ENCODE results near the gene RAB40C. TPM values are rescaled to one million over a fixed set of nuclear protein-coding genes. Genes with fewer than 3 reads are reported as not detected.
A peak's percentile ranks its signal among the peaks of the same experiment; 100 is the strongest.

Gene RAB40C
- total RNA-seq, 1 donor from 2014 or later = 33.1 TPM

DNA sequence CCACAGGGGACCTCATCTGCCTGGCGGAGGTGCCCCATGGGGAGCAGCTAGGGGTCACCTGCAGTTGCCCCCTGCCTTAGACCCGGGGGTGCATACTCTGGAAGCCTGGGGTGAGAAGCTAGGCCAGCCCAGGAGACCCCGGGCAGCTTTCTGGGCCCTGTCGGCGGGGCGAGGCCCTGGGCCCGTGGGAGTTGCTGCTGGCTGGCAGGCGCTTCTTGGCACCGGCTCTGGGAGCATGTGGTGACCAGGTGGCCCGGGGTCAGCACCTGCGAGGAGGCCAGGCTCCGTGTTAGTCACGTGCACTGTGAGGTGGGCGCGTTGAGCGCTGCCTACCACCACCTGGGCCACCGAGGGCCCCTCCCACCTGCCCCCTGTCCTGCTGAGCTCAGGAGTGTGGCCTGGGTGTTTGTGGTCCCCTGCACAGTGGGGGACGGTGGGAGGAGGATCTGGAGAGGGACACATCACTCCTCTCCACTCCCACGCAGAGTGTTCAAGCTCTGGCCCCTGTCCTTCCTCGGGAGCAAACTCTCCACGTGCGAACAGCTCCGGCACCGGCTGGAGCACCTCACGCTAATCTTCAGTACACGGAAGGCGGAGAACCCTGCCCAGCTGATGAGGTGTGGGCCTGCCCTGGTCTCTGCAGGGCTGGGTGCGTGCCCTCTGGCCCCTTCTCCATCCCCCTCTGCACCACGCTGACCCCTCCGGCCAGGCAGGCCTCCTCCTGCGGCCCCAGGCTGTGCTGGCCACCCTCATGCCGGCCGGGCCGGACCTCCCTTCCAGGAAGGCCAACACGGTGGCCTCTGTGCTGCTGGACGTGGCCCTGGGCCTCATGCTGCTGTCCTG lies 14.3 kb upstream of the RAB40C start:
- DNase-seq (ENCODE audit: low spot score) = no peak

DNA sequence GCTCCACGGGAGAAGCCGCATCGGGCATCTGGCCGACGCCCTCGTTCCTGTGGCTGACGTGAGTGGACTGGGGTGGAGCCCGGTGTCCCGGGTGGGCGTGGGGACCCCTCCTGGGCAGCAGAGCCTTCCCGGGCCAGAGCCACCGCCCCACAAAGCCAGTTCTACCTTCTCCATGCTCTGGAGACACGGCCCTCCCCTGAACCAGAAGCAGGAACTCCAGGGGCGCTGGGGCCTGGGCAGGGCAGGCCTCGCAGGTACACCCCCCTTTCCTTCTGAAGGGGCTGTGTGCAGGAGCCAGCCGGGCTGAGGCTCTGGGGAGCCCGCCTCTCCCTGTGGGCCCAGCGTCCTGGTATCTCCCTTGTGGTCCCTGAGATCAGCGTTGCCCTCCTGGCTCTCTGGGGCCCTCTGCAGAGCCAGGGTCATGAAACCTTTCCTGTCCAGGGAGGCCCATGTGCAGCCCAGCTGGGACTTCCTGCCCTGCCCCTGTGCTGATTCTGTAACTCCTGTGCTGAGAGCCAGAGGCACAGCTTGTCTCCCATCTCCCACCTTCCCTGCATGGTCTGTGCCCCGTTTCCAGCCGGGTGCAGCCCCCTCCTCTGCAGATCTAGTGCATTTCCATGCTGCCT lies 13.6 kb upstream of the RAB40C start:
- no peak for DNase-seq (ENCODE audit: low spot score)

DNA sequence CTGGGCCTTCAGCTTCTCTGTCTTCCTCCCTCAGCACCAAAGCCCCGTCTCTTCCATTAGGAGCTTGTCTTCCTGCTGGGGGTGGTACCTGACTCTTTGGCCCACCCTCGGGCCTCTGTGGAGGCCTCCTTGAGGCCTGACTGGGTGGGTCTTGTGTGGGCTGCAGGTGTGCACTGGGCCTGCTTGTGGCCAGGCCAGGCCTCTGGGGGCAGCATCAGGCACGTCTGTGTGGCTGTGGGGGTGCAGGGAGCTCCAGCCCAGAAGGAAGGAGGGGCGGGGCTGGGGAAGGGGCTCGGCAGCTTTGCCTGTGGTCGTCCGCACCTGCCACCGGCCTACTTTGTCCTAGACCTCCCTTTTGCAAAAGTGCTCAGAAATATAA lies 13.1 kb upstream of the RAB40C start:
- DNase-seq (ENCODE audit: low spot score) = no peak

DNA sequence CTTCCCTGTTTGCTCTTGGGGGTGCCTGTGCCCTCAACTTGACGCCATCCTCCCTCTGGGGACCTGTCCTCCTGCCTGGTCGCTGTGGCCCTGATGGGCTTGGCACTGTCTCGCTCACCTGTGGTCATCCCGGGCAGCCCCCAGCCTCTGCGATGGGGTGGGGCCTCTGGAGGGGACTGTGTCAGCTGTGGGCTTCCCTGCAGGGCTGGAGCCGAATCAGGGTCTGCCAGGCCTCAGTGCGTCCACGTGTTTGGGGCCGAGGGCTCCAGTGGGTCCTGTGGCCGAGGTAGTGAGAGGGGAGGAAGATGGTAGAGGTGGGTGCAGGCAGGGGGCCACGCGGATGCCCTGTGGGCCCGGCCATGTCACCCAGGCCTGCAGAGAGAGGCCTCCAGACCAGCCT lies 12.1 kb upstream of the RAB40C start:
- no peak for DNase-seq (ENCODE audit: low spot score)

DNA sequence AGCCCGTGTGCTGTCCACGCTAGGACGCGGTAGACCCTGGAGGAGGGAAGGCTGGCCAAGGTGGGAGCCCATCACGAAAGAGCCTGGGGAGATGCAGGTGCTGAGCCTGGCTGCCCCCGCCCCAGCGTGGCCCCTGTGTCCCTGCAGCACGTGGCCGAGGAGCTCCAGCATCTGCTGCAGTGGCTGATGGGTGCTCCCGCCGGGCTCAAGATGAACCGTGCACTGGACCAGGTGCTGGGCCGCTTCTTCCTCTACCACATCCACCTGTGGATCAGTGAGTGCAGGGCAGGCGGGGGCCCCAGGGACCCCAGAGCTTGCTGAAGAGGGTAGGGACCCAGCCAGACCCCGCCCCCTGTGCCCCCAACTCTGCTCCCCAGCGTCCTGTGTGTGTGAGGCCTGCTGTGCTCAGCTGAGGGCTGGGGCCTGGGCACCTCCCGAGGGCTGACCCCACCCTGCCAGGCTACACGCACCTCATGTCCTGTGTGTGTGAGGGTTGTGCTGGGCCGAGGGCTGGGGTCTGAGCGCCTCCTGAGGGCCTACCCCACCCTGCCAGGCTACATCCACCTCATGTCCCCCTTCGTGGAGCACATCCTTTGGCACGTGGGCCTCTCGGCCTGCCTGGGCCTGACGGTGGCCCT lies 11.5 kb upstream of the RAB40C start:
- no peak for DNase-seq (ENCODE audit: low spot score)

DNA sequence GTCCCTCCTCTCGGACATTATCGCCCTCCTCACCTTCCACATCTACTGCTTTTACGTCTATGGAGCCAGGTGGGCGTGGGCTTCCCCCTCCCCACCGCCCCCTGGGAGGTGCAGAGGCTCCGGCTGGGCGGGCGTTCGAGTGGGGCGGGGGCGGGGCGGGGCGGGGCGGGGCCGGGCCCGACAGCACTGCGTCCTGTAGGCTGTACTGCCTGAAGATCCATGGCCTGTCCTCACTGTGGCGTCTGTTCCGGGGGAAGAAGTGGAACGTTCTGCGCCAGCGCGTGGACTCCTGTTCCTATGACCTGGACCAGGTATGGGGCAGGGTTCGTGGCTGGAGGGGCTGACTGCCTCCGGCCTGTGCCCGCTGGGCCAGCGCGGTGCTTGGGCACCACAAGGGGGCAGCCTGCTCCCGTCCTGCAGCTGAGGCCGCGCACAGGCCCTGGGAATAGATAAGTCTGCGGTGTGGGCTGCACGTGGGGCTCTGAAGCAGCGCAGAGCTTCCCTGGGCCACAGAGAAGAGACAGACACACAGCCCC lies 10.9 kb upstream of the RAB40C start:
- DNase-seq (ENCODE audit: low spot score) = peak; percentile 64

DNA sequence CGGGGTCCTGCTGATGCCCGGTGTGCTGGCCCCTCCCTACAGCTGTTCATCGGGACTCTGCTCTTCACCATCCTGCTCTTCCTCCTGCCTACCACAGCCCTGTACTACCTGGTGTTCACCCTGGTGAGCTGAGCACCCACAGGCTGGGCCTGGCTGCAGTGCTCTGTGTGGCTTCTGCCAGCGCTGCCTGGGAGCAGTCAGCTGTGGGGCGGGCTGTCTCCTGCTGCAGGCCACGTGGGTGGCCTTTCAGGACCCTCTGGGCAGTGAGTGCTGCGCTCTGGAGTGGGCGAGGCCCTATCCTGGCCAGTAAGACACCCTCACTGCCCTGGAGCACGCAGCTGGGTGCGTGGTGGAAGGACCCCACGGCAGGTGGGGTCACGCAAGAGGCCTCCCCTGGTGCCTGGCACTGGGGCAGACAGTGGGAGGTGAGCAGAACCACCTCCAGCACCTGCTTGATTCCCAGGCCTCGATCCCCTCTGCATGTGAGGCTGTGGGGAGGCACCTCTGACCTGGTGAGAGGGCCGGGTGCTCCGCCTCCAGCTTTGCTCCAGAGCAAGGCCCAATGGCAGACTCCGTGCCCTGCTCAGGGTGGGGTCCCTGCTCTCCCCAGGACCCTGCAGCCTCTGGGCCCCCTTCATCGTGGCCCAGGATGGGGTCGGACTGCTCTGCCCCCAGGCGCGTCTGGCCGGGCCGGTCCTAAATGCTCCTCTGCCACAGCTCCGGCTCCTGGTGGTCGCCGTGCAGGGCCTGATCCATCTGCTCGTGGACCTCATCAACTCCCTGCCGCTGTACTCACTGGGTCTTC lies 9.5 kb upstream of the RAB40C start:
- no peak for DNase-seq (ENCODE audit: low spot score)

DNA sequence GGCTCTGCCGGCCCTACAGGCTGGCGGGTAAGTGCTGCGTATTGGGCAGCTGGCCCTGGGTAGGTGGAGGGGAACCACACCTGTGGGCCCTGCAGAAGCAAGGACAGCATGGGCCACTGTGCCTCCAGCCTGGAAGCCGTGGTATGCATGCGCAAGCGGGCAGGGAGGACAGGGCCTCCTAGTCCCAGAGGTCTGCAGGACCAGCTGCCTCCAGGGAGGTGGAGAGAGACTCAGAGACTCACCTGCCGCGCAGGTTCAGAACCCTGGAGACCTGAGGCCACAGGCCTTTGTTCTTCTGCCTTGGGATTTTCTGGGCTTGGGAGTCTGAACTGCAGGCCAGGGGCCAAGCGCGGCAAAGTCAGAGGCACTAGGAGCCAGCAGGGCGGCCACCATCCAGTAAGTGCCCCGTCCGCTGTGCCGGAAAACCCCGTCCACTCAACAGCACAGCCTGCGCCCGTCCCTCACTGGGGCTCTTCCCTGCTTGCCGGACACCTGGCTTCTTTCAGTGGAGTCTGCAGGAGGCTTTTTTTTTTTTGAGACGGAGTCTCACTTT lies 8.8 kb upstream of the RAB40C start:
- no peak for DNase-seq (ENCODE audit: low spot score)

DNA sequence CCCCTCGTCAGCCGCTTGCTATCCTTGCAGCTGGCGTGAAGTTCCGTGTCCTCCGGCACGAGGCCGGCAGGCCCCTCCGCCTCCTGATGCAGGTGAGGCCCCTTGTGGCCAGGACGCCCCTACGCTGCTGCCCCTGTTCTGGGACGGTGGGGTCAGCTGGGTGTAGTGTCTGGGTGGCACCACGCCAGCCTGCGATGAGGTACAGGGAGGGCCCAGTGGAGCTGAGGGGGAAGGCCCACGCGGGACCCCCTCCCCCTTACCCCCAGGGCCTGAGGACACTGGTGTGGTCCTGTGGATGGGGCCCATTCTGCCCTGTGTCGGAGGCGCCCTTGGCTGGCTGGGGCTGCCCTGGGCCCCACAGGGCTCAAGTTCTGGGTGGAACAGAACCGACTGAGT lies 7.7 kb upstream of the RAB40C start:
- DNase-seq (ENCODE audit: low spot score) = no peak

DNA sequence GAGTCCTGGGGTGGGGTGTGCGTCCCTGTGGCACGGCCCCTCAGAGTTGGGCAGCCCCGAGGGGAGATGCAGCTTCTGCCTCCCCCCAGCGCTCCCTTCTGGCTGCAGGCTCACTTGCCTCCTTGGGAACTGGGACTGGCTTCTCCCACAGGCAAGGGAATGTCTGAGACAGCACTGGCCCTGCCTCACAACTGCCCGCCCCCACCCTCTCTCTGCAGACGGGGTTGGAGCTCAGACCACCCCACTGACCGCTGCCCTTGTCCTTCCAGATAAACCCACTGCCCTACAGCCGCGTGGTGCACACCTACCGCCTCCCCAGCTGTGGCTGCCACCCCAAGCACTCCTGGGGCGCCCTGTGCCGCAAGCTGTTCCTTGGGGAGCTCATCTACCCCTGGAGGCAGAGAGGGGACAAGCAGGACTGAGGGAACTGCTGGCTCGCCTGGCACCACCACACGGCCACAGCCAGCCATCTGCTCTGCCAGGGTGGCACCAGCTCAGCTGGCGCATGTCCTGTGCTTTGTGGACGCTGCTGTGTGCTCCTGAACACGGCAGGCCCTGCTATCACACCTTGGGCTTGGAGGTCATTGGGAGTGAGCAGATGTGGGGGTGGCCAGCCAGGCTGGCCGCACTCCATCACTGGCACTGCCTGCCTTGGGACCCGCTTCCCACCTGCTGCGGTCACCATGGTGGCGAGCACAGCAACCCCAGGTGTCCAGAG lies 7.1 kb upstream of the RAB40C start:
- no peak for DNase-seq (ENCODE audit: low spot score)

DNA sequence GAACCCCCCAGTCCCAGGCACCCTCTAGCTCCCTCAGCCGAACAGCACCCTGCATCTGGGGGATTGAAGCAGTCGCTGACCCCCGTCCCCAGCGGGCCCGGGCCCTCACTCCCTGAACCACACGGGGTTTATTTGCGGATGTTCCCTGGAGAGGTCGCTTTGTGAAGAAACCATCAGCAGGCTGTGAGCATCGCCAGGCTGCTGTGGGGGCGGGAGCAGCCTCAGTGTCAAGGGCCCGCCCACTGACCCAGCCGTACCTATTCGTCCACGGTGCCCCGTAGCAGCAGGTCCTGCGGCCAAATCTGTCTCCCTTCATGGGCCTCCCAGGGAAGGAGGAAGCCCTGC lies 6.4 kb upstream of the RAB40C start:
- DNase-seq (ENCODE audit: low spot score) = no peak

DNA sequence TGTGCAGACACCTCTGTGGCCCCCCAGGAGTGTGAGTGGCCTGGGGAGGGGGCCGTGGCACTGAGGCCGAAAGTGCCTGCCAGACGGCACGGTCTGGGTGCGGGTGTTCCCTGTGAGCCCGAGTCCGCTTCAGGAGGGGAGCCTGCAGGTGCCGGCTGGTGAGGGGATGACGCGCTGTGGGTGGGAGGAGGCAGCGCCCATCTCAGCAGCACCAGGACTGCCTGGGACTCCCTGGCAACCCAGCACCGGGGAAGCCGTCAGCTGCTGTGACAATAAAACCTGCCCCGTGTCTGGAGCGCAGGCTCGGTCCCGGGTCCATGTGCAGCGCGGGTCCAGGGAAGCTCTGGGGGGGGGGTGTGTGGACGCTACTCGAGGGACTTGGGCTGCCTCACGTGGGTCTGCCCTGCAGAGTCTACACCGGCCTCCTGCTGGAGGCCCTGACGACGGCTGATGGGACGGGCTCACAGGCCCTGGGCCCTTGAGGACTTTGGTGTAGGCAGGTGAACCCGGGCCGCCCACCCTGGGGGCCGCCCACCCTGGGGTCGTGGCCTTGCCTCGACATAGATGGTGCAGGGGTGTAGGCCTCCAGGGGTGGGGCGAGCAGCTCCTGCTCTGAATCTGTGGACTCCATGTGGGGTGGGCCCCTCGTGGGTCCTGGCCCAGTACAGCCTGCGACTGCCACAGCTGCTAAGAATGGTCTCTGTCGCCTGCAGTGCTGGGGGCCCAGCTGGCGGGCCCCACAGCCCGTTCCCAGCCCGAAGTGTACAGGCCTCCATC lies 5.9 kb upstream of the RAB40C start:
- no peak for DNase-seq (ENCODE audit: low spot score)

DNA sequence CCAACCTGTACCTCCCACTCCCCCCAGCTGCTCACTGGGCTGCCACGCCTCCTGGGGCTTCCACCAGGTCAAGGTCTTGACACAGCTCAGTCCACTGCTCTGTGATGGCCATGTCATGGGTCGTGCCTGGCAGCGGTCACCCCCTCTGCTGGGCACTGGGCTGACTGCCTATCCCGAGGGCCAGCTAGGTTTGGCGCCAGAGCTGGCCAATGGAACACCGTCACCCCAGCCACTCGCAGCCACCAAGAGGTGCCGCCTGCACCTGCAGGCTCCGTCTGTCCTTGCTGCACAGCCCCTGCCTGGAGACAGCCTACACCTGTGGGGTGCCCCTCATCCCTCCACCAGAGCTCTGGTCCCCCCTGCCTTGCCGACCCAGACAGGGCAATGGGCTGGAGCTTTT lies 4.5 kb upstream of the RAB40C start:
- no peak for DNase-seq (ENCODE audit: low spot score)

DNA sequence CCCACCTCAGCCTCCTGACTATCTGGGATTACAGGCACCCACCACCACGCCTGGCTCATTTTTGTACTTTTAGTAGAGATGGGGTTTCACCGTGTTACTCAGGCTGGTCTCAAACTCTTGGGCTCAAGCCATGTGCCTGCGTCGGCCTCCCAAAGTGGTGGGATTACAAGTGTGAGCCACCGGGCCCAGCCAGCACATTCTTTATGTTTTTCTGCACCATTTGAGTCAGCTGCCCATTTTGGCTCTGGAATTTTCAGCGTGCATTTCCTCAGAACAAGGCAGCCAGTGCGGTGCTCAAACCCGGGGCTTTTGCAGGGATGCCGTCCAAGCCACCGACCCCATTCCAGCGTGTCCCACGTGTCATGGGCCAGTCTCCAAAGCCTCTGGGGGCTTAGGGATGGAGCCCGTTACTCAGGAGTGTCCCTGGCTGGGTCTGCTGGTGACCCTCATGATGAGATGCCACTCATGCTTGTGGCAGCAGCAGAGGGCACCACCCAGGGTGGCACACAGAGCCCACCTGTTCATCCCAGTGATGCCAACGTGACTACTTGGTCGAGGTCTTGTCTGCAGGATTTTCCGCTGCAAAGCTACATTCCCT lies 3.7 kb upstream of the RAB40C start:
- no peak for DNase-seq (ENCODE audit: low spot score)

DNA sequence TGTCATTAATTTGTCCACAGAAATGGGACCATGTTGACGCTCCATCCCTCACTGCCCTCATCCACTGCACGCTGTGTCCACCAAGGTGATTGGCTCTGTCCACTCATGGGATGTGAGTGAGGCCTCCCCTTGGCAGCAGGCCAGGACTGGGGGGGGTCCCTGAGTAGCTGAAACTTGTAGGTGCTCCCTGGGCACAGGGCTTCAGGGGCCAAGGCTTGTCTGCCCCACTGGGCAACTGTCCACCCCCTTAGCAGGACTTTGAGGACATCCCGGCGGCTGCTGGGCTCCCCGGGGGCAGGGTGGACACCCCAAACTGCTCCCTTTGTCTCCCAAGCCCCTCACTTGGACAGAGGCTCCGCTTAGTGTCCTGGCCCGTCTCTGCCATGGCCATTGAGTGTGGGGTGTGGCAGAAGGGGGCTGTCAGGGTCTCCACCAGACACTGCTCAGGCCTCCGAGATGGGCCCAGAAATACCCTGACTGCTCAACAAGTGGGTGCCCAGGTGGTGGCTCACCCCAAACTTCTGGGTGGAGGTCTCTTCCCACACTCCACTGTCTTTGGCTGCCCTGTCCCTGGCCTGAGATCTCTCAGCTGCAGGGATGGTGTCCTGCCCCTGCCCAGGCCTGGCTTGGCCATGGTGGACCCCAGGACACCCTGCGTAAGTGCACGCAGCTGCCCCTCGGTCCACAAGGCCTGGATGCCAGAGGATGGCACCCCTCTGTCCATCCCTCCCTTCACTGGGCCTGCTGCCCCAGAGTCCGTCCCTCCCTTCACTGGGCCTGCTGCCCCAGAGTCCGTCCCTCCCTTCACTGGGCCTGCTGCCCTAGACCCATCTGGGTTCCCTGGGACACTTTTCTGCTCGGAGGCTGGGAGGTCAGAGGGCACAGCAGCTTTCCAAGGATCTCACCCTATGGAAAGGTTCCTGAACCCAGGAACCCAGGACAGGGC lies 2.9 kb upstream of the RAB40C start:
- DNase-seq (ENCODE audit: low spot score) = no peak

DNA sequence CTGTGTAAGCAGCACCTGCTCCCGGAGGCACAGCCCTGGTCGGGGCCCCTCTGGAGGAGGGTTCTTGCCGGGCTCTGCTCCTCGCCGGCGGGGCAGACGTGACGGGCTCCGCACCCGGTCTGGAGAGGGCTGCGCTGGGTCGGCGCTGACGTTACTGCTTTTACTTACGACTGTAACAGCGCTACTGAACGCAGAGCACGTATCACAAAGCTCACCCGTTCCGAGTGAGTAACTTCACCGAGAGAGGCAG lies 1.3 kb upstream of the RAB40C start:
- DNase-seq (ENCODE audit: low spot score) = no peak

DNA sequence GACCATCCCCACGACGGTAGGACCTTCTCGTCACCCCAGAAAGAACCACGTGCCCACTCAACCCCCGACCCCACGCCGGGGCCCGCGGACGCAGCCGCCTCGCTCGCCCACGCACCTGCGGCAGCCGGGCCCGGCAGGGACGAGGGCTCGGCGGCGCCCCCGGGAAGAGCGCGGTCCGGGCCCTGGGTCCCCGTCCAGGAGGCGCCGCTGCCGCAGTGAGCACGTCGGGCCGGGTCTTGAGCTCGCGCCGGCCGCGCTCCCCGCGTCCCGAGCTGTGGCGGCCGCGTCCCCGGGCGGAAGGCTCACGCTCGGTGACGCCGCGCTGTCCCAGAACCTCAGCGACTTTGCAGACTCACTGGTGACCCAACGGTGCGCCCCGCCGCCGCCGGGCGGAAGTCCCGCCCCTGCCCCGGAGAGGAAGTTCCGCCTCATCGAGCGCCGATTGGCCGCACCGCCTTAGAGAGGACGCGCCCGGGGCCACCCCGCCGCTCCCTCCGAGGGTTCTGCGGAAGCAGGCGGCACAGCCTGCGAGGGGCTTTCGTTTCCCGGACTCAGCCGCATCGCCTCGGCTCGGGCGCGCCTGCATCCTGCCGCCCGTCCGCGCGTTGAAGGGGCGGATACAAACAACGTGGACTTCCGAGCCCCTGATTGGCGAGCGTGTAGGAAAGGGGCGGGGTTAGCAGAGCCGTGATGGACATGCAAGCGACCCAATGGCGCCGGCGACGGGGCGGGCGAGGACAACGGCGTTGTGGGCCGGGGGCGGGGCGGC lies 793 bp upstream of the RAB40C start:
- peak; percentile 98 for DNase-seq (ENCODE audit: low spot score)

DNA sequence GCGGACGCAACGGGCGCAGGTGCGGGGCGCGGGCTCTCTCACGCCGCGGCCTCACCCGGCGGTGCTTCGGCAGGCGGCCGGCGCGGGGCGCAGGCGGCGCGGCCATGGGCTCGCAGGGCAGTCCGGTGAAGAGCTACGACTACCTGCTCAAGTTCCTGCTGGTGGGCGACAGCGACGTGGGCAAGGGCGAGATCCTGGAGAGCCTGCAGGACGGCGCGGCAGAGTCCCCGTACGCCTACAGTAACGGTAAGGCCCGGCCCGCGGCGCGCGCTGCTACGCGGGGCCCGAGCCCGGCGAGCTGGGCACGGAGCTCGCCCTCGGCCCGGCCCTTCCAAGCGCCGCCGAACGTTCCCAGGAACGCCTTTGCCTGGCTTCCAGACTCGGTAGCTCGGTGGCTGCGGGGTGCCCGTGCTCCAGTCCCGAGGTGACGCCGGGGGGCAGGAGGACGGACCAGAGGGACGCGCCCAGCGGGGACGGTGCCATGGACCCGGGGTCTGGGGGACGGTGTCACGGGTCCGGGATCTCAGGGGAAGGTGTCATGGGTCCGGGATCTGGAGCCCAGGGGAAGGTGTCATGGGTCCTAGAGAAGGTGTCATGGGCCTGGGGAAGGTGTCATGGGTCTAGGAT lies 435 bp downstream of the RAB40C start:
- no peak for DNase-seq (ENCODE audit: low spot score)
